Endothelial cell of umbilical vein (primary cell): ENCODE measurements around the gene POLR2J2. TPM values are rescaled to one million over a fixed set of nuclear protein-coding genes. Genes with fewer than 3 reads are reported as not detected.
A peak's percentile ranks its signal among the peaks of the same experiment; 100 is the strongest.
"Not testable (repeated sequence)": the region's sequence is repeated elsewhere in the genome, so short reads cannot be mapped to it uniquely, and the experiment has no call there.

Experiments
- Bru-seq: library from RNA; stranded (reverse); fragments of 400-500 nt; gene quantifications from one replicate; lab custom pipeline; 2021; lab: Mats Ljungman, UMichigan
- BruChase-seq, 2 experiments: library from RNA; stranded (reverse); fragments of 400-500 nt; gene quantifications; one replicate each; lab custom pipeline; 2021; lab: Mats Ljungman, UMichigan
- BruUV-seq: library from RNA; stranded (reverse); fragments of 400-500 nt; replicated peaks from 2 replicates; lab custom pipeline; 2021; lab: Mats Ljungman, UMichigan
- CTCF ChIA-PET: fragments of 300-600, 350-600 bp; sonication (Branson Sonifier 250); formaldehyde crosslinking; loops from one replicate; lab custom pipeline; 2021; ENCODE audit warnings: antibody characterized with exemption, inconsistent platforms; lab: Charles Lee
- POLR2A ChIA-PET: fragments of 300-600, 350-600 bp; sonication (Branson Sonifier 250); formaldehyde crosslinking; loops from one replicate; lab custom pipeline; 2021; ENCODE audit warnings: antibody characterized with exemption, inconsistent platforms; lab: Charles Lee
- DNase-seq: peaks from one replicate; pipeline ENCODE4 v3.0.0-alpha.2; 2011; ENCODE audit warnings: low read depth, low spot score
- FAIRE-seq: peaks from 2 replicates; lab custom pipeline; 2011; peaks lifted over from hg19 to GRCh38; lab: Jason Lieb, UNC
- H2AFZ ChIP-seq: 2 replicates; pipeline ENCODE4 v1.6.0; 2012; ENCODE audit warnings: low read depth, low read length, control low read depth, inconsistent platforms
- H3K27ac ChIP-seq: 2 replicates; pipeline ENCODE4 v1.5.1; 2011; ENCODE audit warnings: low read depth, mild to moderate bottlenecking, control low read depth, low read length, moderate library complexity; ENCODE audit not compliant: insufficient read depth
- H3K27me3 ChIP-seq, 2 experiments: 2 replicates each; pipeline versions ENCODE4 v1.6.0 to v1.6.1; 2011; ENCODE audit warnings: low read length in 2 of 2, mixed read lengths in 1 of 2; ENCODE audit not compliant: control insufficient read depth in 2 of 2, insufficient read depth in 2 of 2
- H3K36me3 ChIP-seq, 2 experiments: 2 replicates in 1 of 2; 3 replicates in 1 of 2; pipeline ENCODE4 v1.5.1; 2011; ENCODE audit warnings: low read length in 2 of 2, mild to moderate bottlenecking in 1 of 2, moderate library complexity in 1 of 2; ENCODE audit not compliant: control insufficient read depth in 2 of 2, insufficient read depth in 2 of 2; ENCODE audit errors: extremely low read depth in 1 of 2
- H3K4me1 ChIP-seq: 3 replicates; pipeline ENCODE4 v1.5.1; 2011; ENCODE audit warnings: mild to moderate bottlenecking, low read length; ENCODE audit not compliant: control insufficient read depth, insufficient read depth; ENCODE audit errors: extremely low read depth
- H3K4me2 ChIP-seq: 2 replicates; pipeline ENCODE4 v1.6.1; 2011; ENCODE audit warnings: low read length, control low read depth, mixed read lengths; ENCODE audit not compliant: insufficient read depth
- H3K4me3 ChIP-seq, 3 experiments: fragments of 200-600 bp in 1 of 3; sonication (generic), shearing (Covaris generic) in 1 of 3; replicated peaks in 1 of 3; 2 replicates each; pipeline ENCODE4 v1.5.1; 2011 to 2016; ENCODE audit warnings: control low read depth in 3 of 3, low read length in 3 of 3, mild to moderate bottlenecking in 2 of 3, inconsistent platforms in 1 of 3, low read depth in 1 of 3, moderate library complexity in 1 of 3; ENCODE audit not compliant: insufficient read depth in 1 of 3
- H3K79me2 ChIP-seq: 2 replicates; pipeline ENCODE4 v1.6.0; 2012; ENCODE audit warnings: low read length, inconsistent platforms; ENCODE audit not compliant: control insufficient read depth, insufficient read depth
- H3K9ac ChIP-seq: replicated peaks from 2 replicates; pipeline ENCODE3; 2011; ENCODE audit warnings: low read length, control low read depth; ENCODE audit not compliant: insufficient read depth; ENCODE audit errors: extremely low read depth
- H3K9me1 ChIP-seq: replicated peaks from 3 replicates; pipeline ENCODE4 v1.6.0; 2011; ENCODE audit warnings: mild to moderate bottlenecking, low read length; ENCODE audit not compliant: control insufficient read depth, insufficient read depth; ENCODE audit errors: extremely low read depth
- H3K9me3 ChIP-seq: replicated peaks from 2 replicates; pipeline ENCODE4 v1.5.1; 2012; ENCODE audit warnings: low read length, inconsistent platforms; ENCODE audit not compliant: control insufficient read depth, insufficient read depth
- H4K20me1 ChIP-seq: replicated peaks from 2 replicates; pipeline ENCODE3; 2011; ENCODE audit warnings: mild to moderate bottlenecking, low read length; ENCODE audit not compliant: control insufficient read depth, insufficient read depth; ENCODE audit errors: extremely low read depth
- CTCF ChIP-seq, 2 donors: IDR thresholded peaks; 1 replicate in 1 of 2; 2 replicates in 1 of 2; pipeline ENCODE4 v1.5.1; 2011; ENCODE audit warnings: low read length in 2 of 2, mild to moderate bottlenecking in 2 of 2, moderate library complexity in 2 of 2, control low read depth in 1 of 2, inconsistent platforms in 1 of 2, low read depth in 1 of 2; ENCODE audit not compliant: insufficient read depth in 1 of 2; ENCODE audit errors: extremely low read depth in 1 of 2
- dilution Hi-C: fragments of 300-500 bp; cut with MboI; formaldehyde crosslinking; loops from one replicate; pipeline ENCODE4 v1.15.0; 2019; ENCODE audit warnings: low sequenced_read_pairs; ENCODE audit not compliant: extremely low pct_ligation_motif_present
- intact Hi-C: fragments of 100-400 bp; cut with micrococcal nuclease; formaldehyde crosslinking; loops from one replicate; pipeline ENCODE4 v1.10.0; 2022
- long read RNA-seq: library from polyadenylated mRNA; stranded (forward); transcript quantifications from one replicate; pipeline ENCODE4 v2.0.0, GENCODE V29; 2021
- polyA minus RNA-seq, 3 experiments: library from RNA; depleted of rRNA, polyadenylated mRNA; stranded (reverse); fragments of >200 nt; gene quantifications; 1 replicate in 1 of 3; 2 replicates in 2 of 3; pipeline ENCODE4 v1.2.3, GENCODE V29; 2011
- polyA plus RNA-seq, 4 experiments: library from polyadenylated mRNA; depleted of rRNA in 3 of 4; stranded (reverse) in 3 of 4; unstranded in 1 of 4; fragments of >200 nt; gene quantifications; 2 replicates each; pipeline versions ENCODE4 v1.2.1 to v1.2.3, GENCODE V29; 2011 to 2012; ENCODE audit warnings: missing spikeins in 1 of 4
- total RNA-seq: library from RNA; stranded (reverse); gene quantifications from 2 replicates; pipeline ENCODE4 v1.2.3, GENCODE V29; 2021

POLR2J2 gene
- 19.2 and 21.3 TPM in 2 replicates for total RNA-seq
- polyA plus RNA-seq: 1.3 and 1.7 TPM in 2 replicates
- polyA plus RNA-seq (2011; cell fraction: cytosol; rRNA removed): 0.19 and 0.32 TPM in 2 replicates
- 10.5 and 14.3 TPM in 2 replicates for polyA plus RNA-seq (2011; cell fraction: nucleus; rRNA removed)
- polyA plus RNA-seq (2012): 0.15 and 2.2 TPM in 2 replicates
- 5.5 and 12.1 TPM in 2 replicates for polyA minus RNA-seq
- not detected for polyA minus RNA-seq (2011; cell fraction: cytosol; rRNA and poly(A)+ RNA removed)
- 15.7 and 17.4 TPM in 2 replicates for polyA minus RNA-seq (2011; cell fraction: nucleus; rRNA and poly(A)+ RNA removed)
- percentile 90 among the genes with signal in this experiment for Bru-seq, nascent RNA
- percentile 94 among the genes with signal in this experiment for BruChase-seq, experiment 1, labeled RNA remaining after a 6-hour chase
- percentile 92 among the genes with signal in this experiment for BruChase-seq, experiment 2, labeled RNA remaining after a 2-hour chase
- long read RNA-seq, partial matches to known transcripts: 0 of 7 reads
- long read RNA-seq, other reads (novel, unspliced or antisense): 0 of 7 reads

- H3K4me2 ChIP-seq, H2AFZ ChIP-seq, H4K20me1 ChIP-seq, dilution Hi-C loops, FAIRE-seq, H3K9me1 ChIP-seq, intact Hi-C loops, POLR2A ChIA-PET, H3K79me2 ChIP-seq, H3K9me3 ChIP-seq, H3K4me1 ChIP-seq, H3K27me3 ChIP-seq, H3K9ac ChIP-seq, CTCF ChIA-PET, H3K27ac ChIP-seq, H3K36me3 ChIP-seq: not testable (repeated sequence)
- peak in 1 of 2 donors; percentile 6 for TF ChIP-seq CTCF (IDR thresholded peaks at IDR 0.05; ENCODE audit: extremely low read depth in 1 of 2, insufficient read depth in 1 of 2, low read depth in 1 of 2, low read length in 2 of 2)
- peak; percentile 69 for DNase-seq
- H3K4me3 ChIP-seq: peak within 1 kb of the TSS in 1 of 3 experiments; percentile 47
- BruUV-seq: TSS peak; percentile 80
These were observed at the start of gene POLR2J2 for GRCh38 chr7:102671166-102671955. POLR2J2 (minus strand) TSS chr7:102671663; CDS start chr7:102671601, 62 bp downstream.

DNA sequence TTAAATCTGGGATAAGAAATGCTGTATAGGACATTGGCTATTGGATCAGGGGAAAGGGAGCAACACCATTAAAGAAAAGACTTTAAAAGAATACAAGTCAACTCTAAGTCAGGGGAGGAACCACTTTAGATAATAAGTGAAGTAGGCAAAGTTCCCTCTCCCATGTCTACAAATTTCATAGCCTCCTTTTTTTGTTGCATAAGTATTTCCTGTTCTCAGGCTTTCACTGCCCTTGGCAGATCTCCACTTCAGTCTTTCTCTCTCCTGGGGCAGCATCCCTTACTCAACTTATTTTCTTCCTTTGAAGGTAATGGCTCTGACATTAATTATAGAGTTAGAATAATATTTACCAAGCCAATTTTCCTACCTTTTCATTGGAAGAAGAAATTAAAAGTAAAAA lies 47.0 kb upstream of the POLR2J2 start:
- H3K9ac ChIP-seq, H3K9me1 ChIP-seq, H3K4me2 ChIP-seq, H3K4me1 ChIP-seq, BruUV-seq, intact Hi-C loops, FAIRE-seq, dilution Hi-C loops, H3K9me3 ChIP-seq, POLR2A ChIA-PET, H3K79me2 ChIP-seq, H3K4me3 ChIP-seq, H4K20me1 ChIP-seq, DNase-seq, H3K27me3 ChIP-seq, CTCF ChIA-PET, H3K36me3 ChIP-seq, H2AFZ ChIP-seq, H3K27ac ChIP-seq: not testable (repeated sequence)

DNA sequence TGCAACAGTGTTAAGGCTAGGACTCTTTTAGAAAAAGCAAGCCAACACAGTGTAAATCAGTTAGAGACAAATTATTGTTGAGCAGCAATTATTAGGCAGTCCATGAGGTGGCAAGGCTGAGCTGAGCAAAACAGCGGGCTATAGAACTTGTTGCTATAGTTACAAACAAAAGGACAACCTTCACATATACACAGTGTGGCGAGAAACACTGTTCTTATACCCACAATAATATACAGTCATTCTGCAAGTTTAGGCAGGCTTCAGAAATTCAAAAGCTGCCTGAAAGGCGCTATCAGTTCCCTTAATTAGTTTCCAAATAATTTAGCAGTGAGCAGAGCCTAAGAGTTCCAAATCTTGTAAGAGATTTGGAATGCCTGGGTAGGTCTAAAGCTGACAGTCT lies 44.3 kb upstream of the POLR2J2 start:
- H3K4me2 ChIP-seq, intact Hi-C loops, H3K27ac ChIP-seq, dilution Hi-C loops, BruUV-seq, H3K9ac ChIP-seq, DNase-seq, H3K9me1 ChIP-seq, FAIRE-seq, H3K4me3 ChIP-seq, H2AFZ ChIP-seq, H3K27me3 ChIP-seq, CTCF ChIA-PET, H3K9me3 ChIP-seq, H3K4me1 ChIP-seq, H4K20me1 ChIP-seq, H3K79me2 ChIP-seq, H3K36me3 ChIP-seq: not testable (repeated sequence)
- POLR2A ChIA-PET: interaction anchor here (0.6 kb wide), 1 partner anchor 120 kb away, joined by 5 read pairs; no protein-coding TSS in a partner anchor
